ENCODE data around the gene TLL2. TPM values are rescaled to one million over a fixed set of nuclear protein-coding genes. Genes with fewer than 3 reads are reported as not detected.

TLL2 gene
- total and polyA plus RNA-seq, 11 donors, result 1.8 to 8.6 (median 4.6) TPM

DNA sequence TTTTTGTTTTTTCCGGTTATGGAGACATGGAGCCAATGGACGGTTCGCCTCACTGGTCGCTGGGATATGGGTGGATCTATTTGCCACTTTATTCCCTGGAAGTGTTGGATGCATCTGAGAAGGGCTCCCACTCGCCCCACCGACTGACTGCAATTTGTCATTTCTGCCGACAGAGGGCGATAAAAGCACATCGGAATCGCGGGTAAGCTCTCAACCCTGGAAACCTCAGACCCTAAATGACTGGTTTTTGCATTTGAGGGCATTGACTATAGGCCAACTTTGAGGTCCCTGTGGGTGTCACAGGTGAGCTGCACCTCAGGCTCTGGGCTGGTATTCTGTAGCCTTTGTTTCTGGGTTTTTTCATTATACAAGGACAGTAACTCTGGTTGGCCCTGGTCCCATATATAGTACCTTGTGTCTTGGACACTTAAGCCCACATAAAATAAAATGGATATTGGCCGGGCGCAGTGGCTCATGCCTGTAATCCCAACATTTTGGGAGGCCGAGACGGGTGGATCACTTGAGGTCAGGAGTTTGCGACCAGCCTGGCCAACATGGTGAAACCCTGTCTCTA lies 143.1 kb downstream of the TLL2 start:
- peaks cover 0 to 22% (median 4%) of the 10 kb centered on the region in 12 donors for H3K4me1 ChIP-seq
- intact Hi-C loops (cut with DNase I), result loop anchor here in 5 of 10 donors (10.0 kb wide), 4 partner anchors 374 to 664 kb away; partner anchors contain the start of gene LCOR (in 3 of the 5)
- no peaks in the 10 kb centered on the region for H3K27me3 ChIP-seq
- ATAC-seq (peak in 1 of 4 donors; percentile 20), DNase-seq (peak in 2 of 5 donors; percentile 40 to 41)
- TF ChIP-seq, protein P1, sequence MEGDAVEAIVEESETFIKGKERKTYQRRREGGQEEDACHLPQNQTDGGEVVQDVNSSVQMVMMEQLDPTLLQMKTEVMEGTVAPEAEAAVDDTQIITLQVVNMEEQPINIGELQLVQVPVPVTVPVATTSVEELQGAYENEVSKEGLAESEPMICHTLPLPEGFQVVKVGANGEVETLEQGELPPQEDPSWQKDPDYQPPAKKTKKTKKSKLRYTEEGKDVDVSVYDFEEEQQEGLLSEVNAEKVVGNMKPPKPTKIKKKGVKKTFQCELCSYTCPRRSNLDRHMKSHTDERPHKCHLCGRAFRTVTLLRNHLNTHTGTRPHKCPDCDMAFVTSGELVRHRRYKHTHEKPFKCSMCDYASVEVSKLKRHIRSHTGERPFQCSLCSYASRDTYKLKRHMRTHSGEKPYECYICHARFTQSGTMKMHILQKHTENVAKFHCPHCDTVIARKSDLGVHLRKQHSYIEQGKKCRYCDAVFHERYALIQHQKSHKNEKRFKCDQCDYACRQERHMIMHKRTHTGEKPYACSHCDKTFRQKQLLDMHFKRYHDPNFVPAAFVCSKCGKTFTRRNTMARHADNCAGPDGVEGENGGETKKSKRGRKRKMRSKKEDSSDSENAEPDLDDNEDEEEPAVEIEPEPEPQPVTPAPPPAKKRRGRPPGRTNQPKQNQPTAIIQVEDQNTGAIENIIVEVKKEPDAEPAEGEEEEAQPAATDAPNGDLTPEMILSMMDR (IDR thresholded peaks at IDR 0.05), result peak; percentile 76 to 87 (median 80)
- no peak for TF ChIP-seq POLR2A (IDR thresholded peaks at IDR 0.05)
- WGBS, 4 donors, result 35 to 61% (median 36%) methylated on average over 9 to 16 of the region's 16 CpGs
- no peaks in the 10 kb centered on the region for H3K9me3 ChIP-seq
- no peaks in the 10 kb centered on the region for H3K36me3 ChIP-seq
- H3K27ac ChIP-seq, result no peak overlapping the region
- H3K4me3 ChIP-seq, result no peak overlapping the region

DNA sequence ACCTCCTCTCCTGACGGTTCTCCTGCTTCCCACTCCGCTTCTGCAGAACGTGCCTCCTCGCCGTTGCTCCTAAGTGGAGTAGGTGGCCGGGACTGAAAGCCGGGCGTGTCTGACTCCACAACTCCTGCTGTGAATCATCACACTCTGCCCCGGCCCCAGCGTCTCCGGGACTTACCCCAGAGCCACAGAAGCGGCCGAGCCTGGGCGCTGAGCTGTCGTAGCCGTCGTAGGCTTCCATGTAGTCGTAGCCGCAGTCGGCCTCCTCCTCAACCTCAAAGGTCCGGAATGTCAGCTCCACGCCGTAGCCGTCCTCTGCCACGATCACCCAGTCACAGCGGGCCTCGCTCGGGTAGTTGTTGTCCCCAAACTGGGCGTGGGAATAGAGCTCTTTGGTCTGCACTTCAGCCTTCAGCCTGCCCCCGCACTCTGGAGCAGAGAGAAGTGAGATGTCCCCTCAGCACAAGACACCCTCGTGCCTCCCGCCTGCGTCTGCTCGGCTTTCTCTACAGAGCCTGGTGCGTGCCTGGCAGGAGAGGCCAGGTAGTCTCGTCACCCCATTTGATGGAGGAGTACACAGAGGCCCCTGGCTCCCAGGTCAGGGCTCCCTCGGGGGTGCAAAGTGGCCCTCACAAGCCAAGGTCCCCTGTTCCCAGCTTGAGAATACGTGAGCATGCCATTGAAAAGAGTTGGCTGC lies 143.7 kb downstream of the TLL2 start:
- ATAC-seq, result no peak
- H3K36me3 ChIP-seq, result no peaks in the 10 kb centered on the region
- H3K27me3 ChIP-seq, result no peaks in the 10 kb centered on the region
- intact Hi-C loops (cut with DNase I), result loop anchor here in 5 of 10 donors (10.0 kb wide), 4 partner anchors 375 to 665 kb away; partner anchors contain the start of gene LCOR (in 3 of the 5)
- no peak for TF ChIP-seq POLR2A (IDR thresholded peaks at IDR 0.05)
- TF ChIP-seq, protein P1 (IDR thresholded peaks at IDR 0.05), result no peak
- peaks cover 0 to 17% (median 3%) of the 10 kb centered on the region in 12 donors for H3K4me1 ChIP-seq
- H3K27ac ChIP-seq, result no peak overlapping the region
- H3K4me3 ChIP-seq, result no peak overlapping the region
- WGBS, 4 donors, result 83 to 88% (median 83%) methylated on average over 29 to 38 of the region's 38 CpGs
- H3K9me3 ChIP-seq, result no peaks in the 10 kb centered on the region
- no peak for DNase-seq

DNA sequence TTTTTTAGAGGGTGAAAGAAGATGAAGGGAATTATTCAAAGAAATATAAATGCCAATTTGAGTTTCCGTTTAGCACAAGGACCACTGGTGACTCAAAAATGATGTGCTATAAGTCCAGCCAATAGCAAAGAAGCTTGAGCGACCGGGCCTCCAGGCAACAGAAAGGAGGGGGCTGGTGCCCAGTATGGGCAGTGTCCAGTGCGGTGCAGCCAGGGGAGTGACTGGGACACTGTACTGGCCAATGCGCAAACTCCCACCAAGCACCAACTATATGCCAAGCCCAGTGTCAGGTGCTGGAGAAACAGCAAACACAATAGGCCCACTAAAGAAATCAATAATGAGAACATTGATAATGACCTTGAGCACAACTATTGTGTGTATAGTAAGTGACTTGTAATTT lies 144.8 kb downstream of the TLL2 start:
- H3K4me1 ChIP-seq, result peaks cover 0 to 14% (median 0%) of the 10 kb centered on the region in 12 donors
- H3K9me3 ChIP-seq, result no peaks in the 10 kb centered on the region
- no peaks in the 10 kb centered on the region for H3K27me3 ChIP-seq
- DNase-seq (no peak), ATAC-seq (no peak)
- no peaks in the 10 kb centered on the region for H3K36me3 ChIP-seq
- TF ChIP-seq POLR2A (IDR thresholded peaks at IDR 0.05), result no peak
- TF ChIP-seq, protein P1 (IDR thresholded peaks at IDR 0.05), result no peak
- H3K4me3 ChIP-seq, result no peak overlapping the region
- H3K27ac ChIP-seq, result no peak overlapping the region
- WGBS, 4 donors, result 83 to 92% (median 86%) methylated on average over 5 of the region's 5 CpGs
- intact Hi-C loops (cut with DNase I), result no loop called here

DNA sequence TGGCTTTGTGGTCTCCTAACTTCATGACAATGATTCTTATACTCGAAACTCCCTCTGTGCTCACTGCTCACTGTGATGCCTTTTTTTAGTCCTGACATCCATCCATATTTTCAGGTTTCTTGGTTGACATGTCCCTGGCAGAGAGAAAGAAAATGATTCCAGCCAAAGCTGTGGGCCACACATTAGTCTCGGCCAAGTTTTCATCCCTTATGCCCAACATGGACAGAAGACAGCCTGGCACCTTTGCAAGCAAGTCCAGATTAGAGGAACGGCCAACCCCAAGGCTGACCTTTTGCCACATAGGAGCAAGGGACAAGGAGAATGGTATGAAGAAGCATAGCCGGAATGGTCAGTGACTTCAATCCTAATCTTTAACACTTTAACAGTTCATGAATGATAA lies 146.3 kb downstream of the TLL2 start:
- H3K27me3 ChIP-seq, result no peaks in the 10 kb centered on the region
- TF ChIP-seq, protein P1 (IDR thresholded peaks at IDR 0.05), result no peak
- TF ChIP-seq POLR2A (IDR thresholded peaks at IDR 0.05), result no peak
- ATAC-seq (peak; percentile 60 to 72 (median 68)), DNase-seq (no peak)
- 43 to 53% (median 45%) methylated on average over 4 of the region's 4 CpGs for WGBS, 4 donors
- H3K9me3 ChIP-seq, result no peaks in the 10 kb centered on the region
- no peaks in the 10 kb centered on the region for H3K36me3 ChIP-seq
- no peak overlapping the region for H3K4me3 ChIP-seq
- H3K27ac ChIP-seq, result peak overlapping the region in 5 of 12 donors; percentile 1 to 49 (median 16)
- peaks cover 0 to 14% (median 0%) of the 10 kb centered on the region in 12 donors for H3K4me1 ChIP-seq
- intact Hi-C loops (cut with DNase I), result no loop called here
